Activated T-helper 2 cell treated with anti-CD3 and anti-CD28 coated beads, Interferon-gamma antibody, Interleukin-2, Interleukin-4, amounts not matched to agents 10 μg/mL and 5 μg/mL and 100 μg/mL, durations not matched to agents 14 hours and 24 hours and 36 hours (primary cell): ENCODE measurements around the gene RAB36. TPM values are rescaled to one million over a fixed set of nuclear protein-coding genes. Genes with fewer than 3 reads are reported as not detected.

ENCODE experiments used
- DNase-seq: peaks from one replicate; pipeline ENCODE4 v3.0.0; 2021; ENCODE audit warnings: low spot score
- H3K27ac Mint-ChIP-seq: one replicate; pipeline ENCODE4 v1.8.0; 2021; ENCODE audit warnings: mixed read lengths
- H3K27me3 Mint-ChIP-seq: one replicate; pipeline ENCODE4 v1.8.0; 2021; ENCODE audit warnings: low read depth, mixed read lengths
- H3K36me3 Mint-ChIP-seq: one replicate; pipeline ENCODE4 v1.8.0; 2021; ENCODE audit warnings: low read depth, mixed read lengths
- H3K4me1 Mint-ChIP-seq: one replicate; pipeline ENCODE4 v1.8.0; 2021; ENCODE audit warnings: low read depth, mixed read lengths
- H3K4me3 Mint-ChIP-seq: one replicate; pipeline ENCODE4 v1.8.0; 2021; ENCODE audit warnings: low read depth, mild to moderate bottlenecking, moderate library complexity, mixed read lengths
- H3K9me3 Mint-ChIP-seq: one replicate; pipeline ENCODE4 v1.8.0; 2021; ENCODE audit warnings: mixed read lengths
- intact Hi-C: fragments of 100-400 bp; cut with micrococcal nuclease; formaldehyde crosslinking; loops from one replicate; pipeline ENCODE4 v1.15.1; 2023
- total RNA-seq: library from RNA; stranded (reverse); gene quantifications from 2 replicates; pipeline ENCODE4 v1.2.3, GENCODE V29; 2022

RAB36 gene
- total RNA-seq, 1 donor from 2014 or later = not detected

- Mint-ChIP-seq H3K36me3 (no peaks in the 10 kb centered on the region), H3K27me3 (no peaks in the 10 kb centered on the region), H3K9me3 (no peaks in the 10 kb centered on the region), H3K4me1 (no peaks in the 10 kb centered on the region), H3K4me3 (no peak overlapping the region), H3K27ac (no peak overlapping the region)
- intact Hi-C loops = no loop called here
- no peak for DNase-seq
Measured at GRCh38 chr22:23169043-23169406, 23.7 kb downstream of the RAB36 start.

DNA sequence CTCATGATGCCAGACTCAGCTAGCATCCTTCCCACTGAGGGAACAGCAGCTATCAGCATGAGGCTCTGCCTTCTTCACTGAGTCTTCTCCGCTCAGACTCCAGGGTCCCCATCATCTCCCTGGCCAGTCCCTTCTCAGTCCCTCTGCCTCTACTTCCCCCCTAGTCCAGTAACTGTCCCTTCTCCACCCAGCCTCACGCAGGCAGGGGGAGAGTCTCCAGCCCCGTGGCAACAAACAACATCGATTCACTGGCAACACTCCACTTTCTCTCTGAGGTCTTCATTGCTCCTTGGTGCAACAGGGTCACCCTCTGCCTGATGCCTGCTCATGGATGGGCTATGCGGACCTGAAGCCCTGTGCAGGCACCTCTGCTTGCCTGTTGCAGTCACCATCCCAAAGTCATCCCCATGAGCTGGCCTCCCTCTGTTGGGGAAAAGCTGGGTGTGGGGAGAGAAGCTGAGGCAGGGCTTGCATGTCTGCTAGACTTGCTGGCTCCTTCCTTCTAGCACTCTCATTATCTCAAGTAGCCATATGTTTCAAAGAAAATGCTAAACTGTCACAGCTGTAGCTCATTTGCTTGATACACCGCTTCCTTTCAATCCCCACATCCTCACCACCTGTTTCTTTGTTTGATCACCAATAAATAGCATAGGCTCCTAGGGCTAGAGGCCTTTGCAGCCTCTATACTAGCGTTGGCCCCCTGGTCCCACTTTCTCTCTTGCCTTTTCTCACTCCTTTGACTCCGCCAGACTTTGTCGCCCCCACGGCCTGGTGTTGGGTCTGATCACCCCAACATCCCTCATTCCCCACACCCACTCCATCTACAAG lies 30.8 kb downstream of the RAB36 start:
- H3K9me3 Mint-ChIP-seq = peaks cover 11% of the 10 kb centered on the region
- intact Hi-C loops = loop anchor here (5.0 kb wide), 1 partner anchor 211 kb away; no protein-coding TSS in a partner anchor
- no peak for DNase-seq
- H3K4me3 Mint-ChIP-seq = no peak overlapping the region
- no peaks in the 10 kb centered on the region for H3K27me3 Mint-ChIP-seq
- H3K4me1 Mint-ChIP-seq = peaks cover 22% of the 10 kb centered on the region
- H3K36me3 Mint-ChIP-seq = no peaks in the 10 kb centered on the region
- no peak overlapping the region for H3K27ac Mint-ChIP-seq

DNA sequence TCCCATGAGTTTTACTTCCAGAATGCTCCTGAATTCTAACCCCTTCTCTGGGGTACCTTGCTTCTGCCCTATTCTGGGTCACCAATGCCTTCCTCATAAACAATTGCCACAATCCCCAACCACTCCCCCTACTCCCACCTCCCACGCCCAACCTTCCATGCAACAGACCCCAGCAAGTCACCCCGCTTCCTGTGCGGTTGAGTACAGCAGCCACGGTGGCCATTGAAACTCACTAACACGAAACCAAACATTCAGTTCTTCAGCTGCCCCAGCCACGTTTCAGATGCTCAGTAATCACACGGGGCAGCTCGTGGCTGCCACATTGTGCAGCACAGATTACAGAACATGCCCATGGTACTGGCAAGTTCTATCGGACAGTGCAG lies 31.4 kb downstream of the RAB36 start:
- Mint-ChIP-seq H3K27me3 (no peaks in the 10 kb centered on the region), H3K27ac (no peak overlapping the region), H3K4me1 (peaks cover 22% of the 10 kb centered on the region), H3K4me3 (no peak overlapping the region), H3K36me3 (no peaks in the 10 kb centered on the region), H3K9me3 (peaks cover 11% of the 10 kb centered on the region)
- intact Hi-C loops = loop anchor here (5.0 kb wide), 1 partner anchor 211 kb away; no protein-coding TSS in a partner anchor
- DNase-seq = no peak

GRCh38 chr22:23177197-23177596 lies 31.9 kb downstream of the RAB36 start:
- H3K36me3 Mint-ChIP-seq = peaks cover 4% of the 10 kb centered on the region
- DNase-seq = no peak
- no peaks in the 10 kb centered on the region for H3K27me3 Mint-ChIP-seq
- H3K4me1 Mint-ChIP-seq = peaks cover 26% of the 10 kb centered on the region
- intact Hi-C loops = loop anchor here (5.0 kb wide), 1 partner anchor 210 kb away; no protein-coding TSS in a partner anchor
- H3K9me3 Mint-ChIP-seq = peaks cover 11% of the 10 kb centered on the region
- H3K27ac Mint-ChIP-seq = no peak overlapping the region
- H3K4me3 Mint-ChIP-seq = no peak overlapping the region

GRCh38 chr22:23178512-23179254 lies 33.4 kb downstream of the RAB36 start:
- Mint-ChIP-seq H3K9me3 (peaks cover 11% of the 10 kb centered on the region), H3K27ac (peak overlapping the region; percentile 39), H3K4me3 (peak overlapping the region; percentile 43), H3K4me1 (peaks cover 41% of the 10 kb centered on the region), H3K36me3 (peaks cover 18% of the 10 kb centered on the region), H3K27me3 (no peaks in the 10 kb centered on the region)
- peak; percentile 40 for DNase-seq
- intact Hi-C loops = loop anchor here (1.0 to 5.0 kb wide), 2 partner anchors 103 to 209 kb away; no protein-coding TSS in a partner anchor

GRCh38 chr22:23179381-23180299 lies 34.4 kb downstream of the RAB36 start:
- peak overlapping the region; percentile 82 for H3K4me3 Mint-ChIP-seq
- peaks cover 11% of the 10 kb centered on the region for H3K9me3 Mint-ChIP-seq
- DNase-seq = no peak
- H3K4me1 Mint-ChIP-seq = peaks cover 48% of the 10 kb centered on the region
- H3K27me3 Mint-ChIP-seq = no peaks in the 10 kb centered on the region
- H3K27ac Mint-ChIP-seq = peak overlapping the region; percentile 40
- H3K36me3 Mint-ChIP-seq = peaks cover 18% of the 10 kb centered on the region
- intact Hi-C loops = loop anchor here (5.0 kb wide), 2 partner anchors 208 to 528 kb away; no protein-coding TSS in a partner anchor

GRCh38 chr22:23180301-23180892 lies 35.1 kb downstream of the RAB36 start, which contains the start of gene BCR:
TSS of gene BCR (plus strand) at chr22:23180509. CDS start at chr22:23180961, 452 bp downstream.
- peaks cover 49% of the 10 kb centered on the region for H3K4me1 Mint-ChIP-seq
- H3K36me3 Mint-ChIP-seq = peaks cover 18% of the 10 kb centered on the region
- H3K27me3 Mint-ChIP-seq = no peaks in the 10 kb centered on the region
- intact Hi-C loops = loop anchor here (5.0 kb wide), 1 partner anchor 527 kb away; no protein-coding TSS in a partner anchor
- peaks cover 11% of the 10 kb centered on the region for H3K9me3 Mint-ChIP-seq
- peak within 1 kb of the TSS; percentile 40 for H3K27ac Mint-ChIP-seq
- H3K4me3 Mint-ChIP-seq = peak within 1 kb of the TSS; percentile 87
- peak; percentile 50 for DNase-seq

DNA sequence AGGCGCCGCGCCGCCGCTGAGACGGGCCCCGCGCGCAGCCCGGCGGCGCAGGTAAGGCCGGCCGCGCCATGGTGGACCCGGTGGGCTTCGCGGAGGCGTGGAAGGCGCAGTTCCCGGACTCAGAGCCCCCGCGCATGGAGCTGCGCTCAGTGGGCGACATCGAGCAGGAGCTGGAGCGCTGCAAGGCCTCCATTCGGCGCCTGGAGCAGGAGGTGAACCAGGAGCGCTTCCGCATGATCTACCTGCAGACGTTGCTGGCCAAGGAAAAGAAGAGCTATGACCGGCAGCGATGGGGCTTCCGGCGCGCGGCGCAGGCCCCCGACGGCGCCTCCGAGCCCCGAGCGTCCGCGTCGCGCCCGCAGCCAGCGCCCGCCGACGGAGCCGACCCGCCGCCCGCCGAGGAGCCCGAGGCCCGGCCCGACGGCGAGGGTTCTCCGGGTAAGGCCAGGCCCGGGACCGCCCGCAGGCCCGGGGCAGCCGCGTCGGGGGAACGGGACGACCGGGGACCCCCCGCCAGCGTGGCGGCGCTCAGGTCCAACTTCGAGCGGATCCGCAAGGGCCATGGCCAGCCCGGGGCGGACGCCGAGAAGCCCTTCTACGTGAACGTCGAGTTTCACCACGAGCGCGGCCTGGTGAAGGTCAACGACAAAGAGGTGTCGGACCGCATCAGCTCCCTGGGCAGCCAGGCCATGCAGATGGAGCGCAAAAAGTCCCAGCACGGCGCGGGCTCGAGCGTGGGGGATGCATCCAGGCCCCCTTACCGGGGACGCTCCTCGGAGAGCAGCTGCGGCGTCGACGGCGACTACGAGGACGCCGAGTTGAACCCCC lies 35.8 kb downstream of the RAB36 start:
- H3K4me3 Mint-ChIP-seq = peak overlapping the region; percentile 87
- peaks cover 11% of the 10 kb centered on the region for H3K9me3 Mint-ChIP-seq
- H3K27ac Mint-ChIP-seq = no peak overlapping the region
- peaks cover 22% of the 10 kb centered on the region for H3K36me3 Mint-ChIP-seq
- peaks cover 51% of the 10 kb centered on the region for H3K4me1 Mint-ChIP-seq
- intact Hi-C loops = loop anchor here (5.0 kb wide), 1 partner anchor 526 kb away; no protein-coding TSS in a partner anchor
- DNase-seq = no peak
- H3K27me3 Mint-ChIP-seq = no peaks in the 10 kb centered on the region

DNA sequence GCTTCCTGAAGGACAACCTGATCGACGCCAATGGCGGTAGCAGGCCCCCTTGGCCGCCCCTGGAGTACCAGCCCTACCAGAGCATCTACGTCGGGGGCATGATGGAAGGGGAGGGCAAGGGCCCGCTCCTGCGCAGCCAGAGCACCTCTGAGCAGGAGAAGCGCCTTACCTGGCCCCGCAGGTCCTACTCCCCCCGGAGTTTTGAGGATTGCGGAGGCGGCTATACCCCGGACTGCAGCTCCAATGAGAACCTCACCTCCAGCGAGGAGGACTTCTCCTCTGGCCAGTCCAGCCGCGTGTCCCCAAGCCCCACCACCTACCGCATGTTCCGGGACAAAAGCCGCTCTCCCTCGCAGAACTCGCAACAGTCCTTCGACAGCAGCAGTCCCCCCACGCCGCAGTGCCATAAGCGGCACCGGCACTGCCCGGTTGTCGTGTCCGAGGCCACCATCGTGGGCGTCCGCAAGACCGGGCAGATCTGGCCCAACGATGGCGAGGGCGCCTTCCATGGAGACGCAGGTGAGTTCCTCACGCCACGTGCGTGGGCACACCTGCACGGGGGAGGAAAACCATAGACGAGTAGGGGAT lies 36.5 kb downstream of the RAB36 start:
- Mint-ChIP-seq H3K9me3 (peaks cover 5% of the 10 kb centered on the region), H3K4me1 (peaks cover 49% of the 10 kb centered on the region), H3K27me3 (no peaks in the 10 kb centered on the region), H3K36me3 (peaks cover 29% of the 10 kb centered on the region), H3K4me3 (peak overlapping the region; percentile 87), H3K27ac (peak overlapping the region; percentile 84)
- no peak for DNase-seq
- intact Hi-C loops = loop anchor here (1.0 to 5.0 kb wide), 3 partner anchors 34 to 525 kb away; no protein-coding TSS in a partner anchor

DNA sequence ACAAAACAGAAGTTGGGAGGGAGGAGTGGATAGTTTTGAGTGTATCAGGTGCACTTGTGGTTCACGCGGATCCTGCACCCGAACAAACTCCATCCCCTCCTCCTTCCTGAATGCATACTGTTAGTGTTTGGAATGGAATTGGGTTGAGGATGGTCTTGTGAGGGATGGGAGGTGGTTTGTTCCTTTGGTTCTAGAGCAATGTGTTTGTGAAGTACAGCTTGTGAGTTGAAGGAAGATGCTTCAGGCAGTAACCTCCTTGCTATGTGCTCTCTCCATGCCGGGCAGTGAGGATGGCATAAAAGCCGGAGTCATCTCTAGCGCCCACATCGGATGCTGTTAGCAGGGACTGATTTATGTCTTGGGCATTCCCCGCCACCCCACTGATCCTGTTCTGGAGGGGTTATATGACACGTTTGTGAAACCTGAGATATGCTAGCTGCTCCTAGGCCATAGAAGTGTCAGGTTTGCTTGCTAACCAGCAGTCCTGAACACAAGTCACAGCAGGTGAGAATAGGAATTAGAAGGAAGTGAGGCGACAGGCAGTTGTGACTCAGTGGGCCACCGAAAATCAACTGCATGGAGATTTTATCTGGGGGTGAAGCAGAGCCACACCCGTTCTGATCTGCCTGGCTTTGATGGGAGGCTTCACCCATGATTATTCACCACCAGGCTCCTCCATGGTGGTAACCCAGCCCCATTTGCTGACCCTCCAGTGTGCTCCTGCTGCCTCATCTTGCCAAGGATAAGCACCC lies 37.2 kb downstream of the RAB36 start:
- DNase-seq = no peak
- peaks cover 46% of the 10 kb centered on the region for H3K4me1 Mint-ChIP-seq
- peak overlapping the region; percentile 87 for H3K4me3 Mint-ChIP-seq
- no peaks in the 10 kb centered on the region for H3K9me3 Mint-ChIP-seq
- intact Hi-C loops = loop anchor here (1.0 to 5.0 kb wide), 3 partner anchors 34 to 525 kb away; no protein-coding TSS in a partner anchor
- no peaks in the 10 kb centered on the region for H3K27me3 Mint-ChIP-seq
- H3K36me3 Mint-ChIP-seq = peaks cover 33% of the 10 kb centered on the region
- peak overlapping the region; percentile 84 for H3K27ac Mint-ChIP-seq
